Activated naive CD8-positive, alpha-beta T cell treated with anti-CD3 and anti-CD28 coated beads, Interleukin-2, amount 50 U/mL, for 16 hours (primary cell): ENCODE results near the gene FILIP1.

ENCODE experiments used
- DNase-seq: peaks from one replicate; pipeline ENCODE4 v3.0.0-alpha.2; 2020; ENCODE audit warnings: low read depth, low spot score

The FILIP1 gene

DNA sequence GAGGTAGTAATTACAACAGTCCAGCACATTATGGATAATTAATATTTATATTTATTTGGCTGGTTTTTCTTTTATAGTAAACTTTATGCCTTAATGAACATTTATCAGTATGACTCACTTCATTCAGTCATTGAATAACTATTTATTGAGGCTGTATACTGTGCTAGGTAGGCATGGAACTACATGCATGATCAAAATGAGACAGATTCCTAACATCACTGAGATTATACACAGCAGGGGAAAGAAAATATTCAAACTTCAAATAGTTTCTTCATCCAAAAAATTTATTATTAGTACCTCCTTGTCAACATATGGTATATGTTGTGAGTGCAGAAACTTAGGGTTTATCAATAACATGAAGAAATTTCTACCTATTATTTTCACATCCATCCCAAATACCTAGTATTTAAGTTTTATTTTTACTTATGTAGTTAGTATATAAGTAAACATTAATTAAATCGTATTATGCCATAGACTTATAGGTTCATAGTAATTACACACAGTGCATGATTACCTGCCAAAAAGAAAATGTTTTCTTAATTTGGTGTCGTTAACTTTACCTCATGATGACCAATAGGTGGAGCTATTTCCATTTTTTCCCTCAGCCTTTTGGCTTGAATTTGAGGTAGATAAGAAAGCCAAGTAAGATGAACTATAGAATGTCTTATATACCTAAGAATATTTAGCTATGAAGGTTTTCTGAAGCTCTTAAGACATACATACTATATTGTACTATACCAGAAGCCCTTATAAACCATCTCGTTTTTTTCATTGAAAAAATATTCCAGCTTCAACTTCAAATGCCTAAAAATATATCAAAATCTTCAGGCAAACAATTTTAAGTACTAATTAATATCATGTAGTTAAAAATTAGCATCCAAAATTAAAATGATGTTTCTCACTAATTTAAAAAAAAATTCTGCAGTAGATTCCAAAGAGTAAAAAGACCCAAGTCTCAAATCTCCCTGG, 196.5 kb downstream of the FILIP1 start:
- no peak for DNase-seq

DNA sequence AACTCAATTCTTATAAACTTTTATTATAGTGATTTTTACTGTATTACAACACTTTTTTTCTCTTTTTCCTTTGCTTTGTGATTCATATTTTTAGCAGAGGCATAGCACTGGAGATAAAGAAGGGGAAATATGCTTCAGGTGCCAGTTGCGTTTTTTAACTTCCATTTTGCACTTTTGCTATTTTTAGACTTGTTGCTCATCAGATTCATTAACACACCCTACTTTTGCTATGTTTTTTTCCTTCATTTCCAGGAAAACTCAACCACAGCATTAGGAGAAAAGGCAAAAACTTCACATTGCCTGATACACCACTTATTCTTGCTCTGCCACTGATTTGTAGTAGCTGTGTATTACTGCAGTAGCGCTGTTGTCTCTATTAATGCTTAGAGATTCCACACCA, 201.0 kb downstream of the FILIP1 start:
- DNase-seq: no peak

DNA sequence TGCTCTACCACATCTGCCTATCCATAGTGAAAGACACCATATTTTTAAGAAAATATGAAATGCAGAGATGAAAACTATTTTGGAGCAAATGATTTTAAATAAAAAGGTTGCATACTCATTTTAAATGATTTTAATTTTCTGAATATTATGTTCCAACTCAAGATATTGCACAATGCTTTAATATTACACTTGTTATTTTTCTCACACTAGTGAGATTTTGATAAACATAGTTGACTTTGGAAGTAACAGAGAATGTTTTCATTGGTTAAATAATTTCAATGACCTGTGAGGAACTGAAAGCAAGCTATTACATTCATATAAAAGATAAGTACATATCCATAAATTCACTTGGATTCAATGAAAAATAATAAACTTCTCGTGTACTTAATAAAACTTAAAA, 201.9 kb downstream of the FILIP1 start:
- DNase-seq: no peak

DNA sequence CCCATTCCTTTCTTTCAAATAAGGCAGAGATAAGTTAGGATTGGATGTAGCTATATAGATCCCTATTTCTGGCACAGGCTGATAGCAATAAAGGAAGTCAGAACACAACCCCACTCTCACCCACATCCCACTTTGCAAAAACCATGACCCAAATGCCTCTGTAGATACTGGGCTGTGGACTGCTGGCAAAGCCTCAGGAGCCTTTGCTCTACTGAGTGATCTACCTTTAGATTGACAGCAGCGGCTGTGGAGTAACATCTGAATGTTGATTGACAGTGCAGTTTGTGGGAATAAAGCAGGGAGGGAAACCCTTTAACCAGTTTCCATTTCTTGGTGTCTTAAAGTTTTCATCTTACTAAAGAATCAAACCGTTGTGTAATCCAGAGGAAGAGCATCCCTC, 202.3 kb downstream of the FILIP1 start:
- DNase-seq: no peak

DNA sequence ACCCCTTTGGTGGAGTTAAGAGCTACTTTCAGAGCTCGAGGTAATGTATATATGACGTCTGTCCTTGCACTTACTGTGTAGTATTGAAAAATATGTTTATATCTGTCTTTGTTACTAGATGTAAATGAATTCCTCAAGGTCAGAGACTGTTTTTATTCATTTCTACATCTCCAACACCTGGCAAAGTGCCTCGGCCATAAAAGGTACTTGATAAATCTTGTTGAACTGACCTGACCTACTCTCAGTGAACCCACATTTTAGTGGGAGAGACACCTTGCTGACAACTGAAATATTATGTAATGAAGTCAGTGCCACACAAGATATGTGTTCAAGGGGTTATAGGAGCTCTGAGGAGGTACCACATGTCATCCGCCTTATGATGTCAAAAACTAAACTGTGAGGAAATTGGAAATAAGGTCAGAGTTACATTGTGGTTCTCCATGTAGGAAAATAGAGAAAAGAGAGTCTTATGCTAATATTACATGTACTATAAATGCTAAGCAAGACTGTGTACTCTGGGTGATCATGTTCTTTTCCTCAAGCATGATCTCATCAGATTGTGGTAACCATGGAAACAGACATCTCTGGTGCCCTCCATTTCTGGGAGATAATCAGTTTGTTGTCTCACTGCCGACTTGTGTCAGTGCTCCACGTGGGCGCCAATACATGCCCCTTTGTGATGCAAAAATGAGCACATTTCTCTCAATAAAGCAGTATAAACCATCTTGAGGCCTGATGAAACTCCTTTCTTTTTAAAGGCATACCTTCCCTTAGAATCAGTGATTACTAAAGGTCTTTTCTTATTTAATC, 203.3 kb downstream of the FILIP1 start:
- DNase-seq: no peak

DNA sequence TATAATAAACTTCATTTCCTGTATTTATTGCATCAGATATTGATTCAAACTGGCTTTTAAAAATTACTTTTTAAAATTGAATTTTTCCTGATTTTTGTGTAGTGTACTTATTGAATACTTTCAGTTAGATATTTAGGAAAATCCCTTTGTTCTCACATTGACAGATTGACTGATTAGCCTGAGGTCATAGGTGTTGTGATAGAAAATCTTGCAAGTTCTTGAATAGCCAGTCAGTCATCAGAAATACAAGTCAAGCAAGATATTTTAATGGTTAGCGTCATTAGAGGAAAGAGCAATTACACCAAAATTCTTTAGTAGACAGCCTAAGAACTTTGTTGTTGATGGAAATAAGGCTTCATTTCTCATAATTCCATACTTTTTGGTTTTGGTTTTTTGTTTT, 205.6 kb downstream of the FILIP1 start:
- no peak for DNase-seq

DNA sequence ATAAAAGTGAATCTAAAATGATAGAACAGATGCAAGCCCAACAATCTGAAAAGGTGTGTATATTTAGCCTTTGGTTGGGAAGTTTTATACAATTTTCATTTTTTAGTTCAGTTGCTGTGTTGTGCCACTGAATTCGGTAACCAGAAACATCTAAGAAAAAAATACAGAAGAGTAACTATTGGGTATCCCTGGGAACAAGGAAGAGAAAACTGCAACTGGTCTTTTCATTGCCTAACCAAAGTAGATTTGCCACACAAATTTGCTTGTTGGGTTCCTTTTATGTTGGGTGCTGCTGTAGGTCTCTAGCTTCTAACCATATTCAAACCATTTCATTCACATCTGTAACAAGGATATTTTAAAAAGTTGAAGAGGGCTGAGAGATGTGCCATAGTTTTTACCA, 206.2 kb downstream of the FILIP1 start:
- no peak for DNase-seq

DNA sequence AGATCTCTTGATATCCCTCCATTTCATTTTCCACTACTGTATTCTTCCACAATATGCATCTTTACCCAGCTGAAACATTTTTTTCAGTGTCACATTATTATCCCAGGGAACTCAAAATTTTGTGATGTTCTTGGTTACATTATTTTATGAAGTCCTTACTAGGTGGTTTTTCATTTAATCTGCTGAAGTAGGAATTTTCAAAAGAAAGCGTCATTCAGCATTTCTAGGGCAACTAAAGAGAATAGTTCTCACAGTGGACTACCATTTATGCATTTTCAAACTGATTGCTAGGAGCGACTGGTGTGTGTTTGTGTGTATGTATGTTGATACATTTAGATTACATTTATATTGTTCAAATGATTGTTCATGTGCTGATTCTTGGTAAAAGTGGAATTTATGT, 206.6 kb downstream of the FILIP1 start:
- no peak for DNase-seq

DNA sequence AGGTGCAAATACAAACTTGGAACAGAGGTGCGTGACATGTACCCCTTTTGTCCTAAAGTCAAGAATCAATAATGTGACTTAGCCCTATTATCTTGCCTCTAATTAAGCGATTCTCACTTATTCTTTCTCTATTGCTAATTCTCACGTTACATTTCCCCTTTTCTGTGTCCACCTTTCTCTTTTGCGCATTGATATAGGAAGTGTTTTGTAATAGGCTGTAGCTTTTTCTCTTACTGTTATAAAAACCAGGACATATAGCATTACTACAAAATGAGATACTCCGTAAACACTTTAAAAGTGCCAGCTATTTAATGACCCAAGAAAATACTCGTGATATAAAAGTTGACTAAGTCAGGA, 208.3 kb downstream of the FILIP1 start:
- no peak for DNase-seq

DNA sequence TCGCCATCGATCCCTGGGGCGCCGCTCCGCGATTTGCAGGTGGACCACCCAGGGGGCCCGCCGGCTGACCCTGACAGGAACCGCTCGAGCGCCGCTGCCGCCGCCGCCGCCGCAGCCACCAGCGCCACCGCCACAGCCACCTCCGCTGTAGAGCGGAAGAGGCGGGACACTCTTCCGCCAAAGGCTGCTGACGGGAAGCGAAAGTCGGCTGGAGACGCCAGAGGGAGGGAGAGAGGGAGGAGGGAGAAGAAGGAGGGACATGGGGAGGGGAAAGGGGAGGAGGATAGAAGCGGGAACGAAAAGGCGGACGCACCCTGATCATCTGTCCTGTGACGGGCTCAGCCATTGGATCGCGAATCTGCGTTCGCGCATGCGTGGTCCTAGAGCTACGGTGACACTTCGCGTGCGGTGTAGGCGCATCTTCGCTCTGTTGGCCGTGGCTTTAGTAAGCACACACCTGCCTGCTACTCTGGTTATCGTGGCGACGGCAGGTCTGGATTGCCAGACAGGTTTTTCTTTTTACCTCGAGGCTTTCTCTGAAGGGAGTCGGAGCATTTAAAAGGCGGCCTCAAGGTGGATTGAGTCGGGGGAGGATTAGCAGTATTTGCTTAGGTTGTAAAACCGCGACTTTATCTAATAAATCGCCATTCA, 208.8 kb downstream of the FILIP1 start, which contains the start of gene TMEM30A:
Gene TMEM30A (minus strand): TSS at position 161 of the 651 bp plus-strand sequence. CDS start 154 bp downstream, at position 7.
- peak; percentile 89 for DNase-seq

DNA sequence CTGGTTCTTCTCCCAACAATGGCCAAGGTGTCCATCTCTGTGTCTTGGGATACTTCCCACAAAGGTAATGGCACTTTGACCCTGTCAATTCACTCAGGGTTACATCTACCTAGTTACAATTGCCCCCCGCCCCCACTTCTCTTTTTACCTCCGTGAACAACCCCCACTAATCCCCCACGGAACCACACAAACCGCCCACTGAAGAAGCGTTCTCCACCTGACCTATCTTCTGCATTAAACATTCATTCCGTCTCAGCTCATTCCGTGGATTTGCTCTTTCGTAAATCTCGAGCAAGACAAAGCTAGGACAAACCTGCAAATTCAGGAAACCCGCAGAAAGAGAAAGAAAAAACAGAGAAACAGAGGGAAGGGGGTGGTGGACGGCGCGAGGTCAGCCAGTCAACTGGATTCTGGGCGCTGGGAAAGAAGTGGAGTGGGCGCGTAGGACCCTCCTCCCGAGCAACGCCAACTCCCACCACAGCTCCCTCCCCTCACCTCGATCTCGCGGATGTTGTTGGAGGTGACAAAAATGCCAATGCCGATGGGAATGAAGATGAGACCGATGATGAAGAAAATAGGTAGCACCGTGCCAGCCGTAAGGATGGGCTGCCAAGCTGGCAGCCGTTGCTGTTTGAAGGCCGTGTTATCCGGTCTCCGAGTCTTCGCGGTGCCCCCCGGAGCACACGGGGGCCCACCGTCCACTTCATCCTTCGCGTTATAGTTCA, 209.5 kb downstream of the FILIP1 start:
- no peak for DNase-seq

DNA sequence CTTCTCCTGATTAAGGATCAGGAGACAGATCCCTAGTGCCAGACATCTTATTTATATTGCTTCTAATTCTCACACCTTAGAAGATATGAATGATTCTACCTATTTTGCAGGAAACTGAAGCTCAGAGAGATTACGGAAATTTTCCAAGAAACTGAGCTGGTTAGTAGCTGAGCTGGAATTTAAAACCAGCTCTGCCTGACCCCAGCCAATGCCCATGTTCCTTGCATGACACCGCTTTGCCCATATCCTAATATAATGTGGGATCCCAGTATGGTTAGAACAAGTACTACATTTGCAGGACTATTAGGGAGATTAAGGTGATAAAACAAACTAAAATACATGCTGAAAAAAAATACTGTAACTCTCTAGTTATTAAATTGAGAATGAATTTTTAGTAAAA, 210.9 kb downstream of the FILIP1 start:
- DNase-seq: no peak

DNA sequence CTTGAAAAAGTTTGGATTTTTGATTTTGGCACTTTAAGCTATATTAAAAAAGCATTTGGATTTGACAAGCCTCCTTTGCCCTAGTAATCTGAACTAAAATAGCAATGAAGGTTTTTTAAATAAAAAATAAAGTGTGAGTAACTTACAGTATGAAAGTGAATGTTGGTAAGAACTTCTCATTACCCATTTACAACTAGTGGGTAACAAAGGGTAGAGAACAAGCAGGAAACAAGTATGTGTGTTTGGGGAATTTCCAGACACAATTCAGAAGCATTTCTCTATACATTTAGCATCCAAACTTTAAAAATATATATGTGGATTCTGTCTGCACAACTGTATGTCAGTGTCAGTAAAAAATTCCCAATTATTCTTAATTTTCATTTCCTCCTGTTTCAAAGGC, 211.9 kb downstream of the FILIP1 start:
- DNase-seq: no peak

DNA sequence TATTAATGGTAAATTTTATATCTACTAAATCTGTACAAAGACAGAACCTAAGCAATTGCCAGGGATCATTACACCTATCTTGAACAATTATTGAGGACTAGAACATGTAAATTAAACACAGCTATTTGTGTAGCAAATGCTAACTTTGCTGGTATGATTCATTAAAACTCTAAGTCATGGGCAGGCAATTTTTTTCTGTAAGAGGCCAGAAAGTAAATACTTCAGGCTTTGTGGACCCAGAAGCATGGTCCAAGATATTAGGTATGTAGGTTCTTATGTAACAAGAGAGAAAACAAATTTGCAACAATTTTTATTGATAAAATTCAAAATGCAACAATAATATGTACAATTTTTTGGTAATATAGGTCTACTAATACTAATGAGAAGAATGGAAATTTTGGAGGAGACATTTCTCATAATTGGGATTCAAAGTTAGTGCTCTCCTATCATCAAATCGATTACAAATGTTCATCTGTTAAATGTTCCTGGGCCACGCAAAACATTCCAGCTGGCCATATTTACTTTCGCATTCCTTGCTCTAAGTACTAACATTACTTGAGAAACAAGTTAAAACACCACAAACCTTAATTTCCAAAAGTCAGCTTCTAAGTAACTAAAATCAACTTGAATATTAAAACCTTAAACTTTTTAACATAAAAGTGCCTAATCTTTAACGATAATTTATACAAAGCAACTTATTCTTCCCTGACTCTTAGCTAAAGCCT, 213.3 kb downstream of the FILIP1 start:
- no peak for DNase-seq

DNA sequence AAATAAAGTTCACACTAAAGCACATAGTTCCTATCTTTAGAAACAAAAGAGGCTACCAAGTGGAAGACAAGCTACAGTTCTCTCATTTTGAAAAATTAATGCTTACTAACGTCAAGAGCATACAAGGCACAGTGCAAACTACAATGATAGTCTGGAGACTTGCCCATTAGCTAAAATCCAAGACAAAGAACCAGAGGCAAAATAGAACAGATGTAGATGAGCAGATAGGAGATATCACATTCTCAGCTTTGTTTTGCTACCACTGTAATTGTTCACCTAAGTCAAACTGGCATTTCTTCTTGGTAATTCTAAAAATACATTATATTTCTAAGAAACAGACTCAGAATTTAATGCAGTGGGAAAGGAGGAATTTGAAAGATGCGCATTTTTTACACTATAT, 214.2 kb downstream of the FILIP1 start:
- no peak for DNase-seq

DNA sequence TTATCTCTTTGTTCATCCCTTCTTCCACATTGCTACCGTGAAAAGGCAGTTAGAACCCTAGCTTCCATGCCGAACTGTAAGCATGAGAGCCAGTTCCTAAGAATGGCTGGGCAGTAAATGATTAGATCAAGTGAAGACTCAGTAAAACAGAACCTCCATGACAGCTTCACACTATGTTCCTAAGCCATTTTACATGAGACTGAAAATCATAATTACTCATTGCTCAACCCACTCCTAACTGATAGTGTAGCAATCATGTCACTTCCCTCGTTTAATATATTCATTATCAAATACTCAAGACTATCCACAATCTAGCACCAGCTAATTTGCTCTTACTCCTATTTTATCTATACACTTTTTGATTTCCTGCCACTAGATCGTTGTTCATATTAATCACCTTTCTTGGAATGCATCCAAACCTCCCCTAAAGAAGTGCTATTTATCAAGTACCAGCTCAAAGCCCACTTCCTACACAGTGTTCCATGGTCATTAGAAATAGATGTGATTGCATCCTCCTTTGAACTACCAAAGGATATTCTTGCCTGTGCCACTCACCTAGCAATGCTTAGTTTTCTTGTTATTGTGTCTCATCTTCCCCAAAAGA, 215.0 kb downstream of the FILIP1 start:
- DNase-seq: no peak

DNA sequence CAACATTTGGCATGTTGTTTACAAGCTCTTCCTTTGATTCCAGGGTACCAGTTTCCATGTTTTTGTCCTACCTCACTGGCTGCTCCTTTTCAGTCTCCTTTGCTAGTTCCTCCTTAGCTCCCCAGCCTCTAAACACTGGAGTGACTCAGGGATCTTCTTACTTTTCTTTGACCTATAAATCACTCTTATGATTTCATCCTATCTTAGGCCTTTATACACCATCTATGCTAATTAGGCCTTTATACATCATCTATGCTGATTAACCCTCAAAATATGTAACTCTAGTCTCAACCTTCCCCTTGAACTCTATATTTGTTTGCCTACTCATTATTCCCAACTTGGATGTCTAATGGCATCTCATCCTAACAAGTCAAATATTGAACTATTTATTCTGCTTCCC, 218.5 kb downstream of the FILIP1 start:
- no peak for DNase-seq

DNA sequence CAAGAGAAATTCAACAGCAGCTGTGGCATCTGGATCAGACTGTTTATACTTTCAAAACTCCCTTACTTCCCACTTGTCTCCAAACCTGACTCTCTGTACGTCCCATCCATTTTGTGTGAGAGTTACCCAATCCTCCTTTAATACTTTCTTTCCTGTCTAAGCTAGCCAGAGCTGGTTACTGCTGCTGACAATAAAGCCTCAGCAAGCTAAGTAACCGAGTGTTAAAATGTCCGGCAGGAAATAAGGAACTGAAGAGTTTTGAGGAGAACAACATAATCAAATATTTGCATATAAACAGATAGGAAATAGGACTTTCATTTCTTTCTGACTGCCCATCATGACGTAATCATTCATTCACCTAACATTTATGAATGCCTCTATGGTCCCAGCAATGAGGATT, 220.6 kb downstream of the FILIP1 start:
- DNase-seq: no peak

DNA sequence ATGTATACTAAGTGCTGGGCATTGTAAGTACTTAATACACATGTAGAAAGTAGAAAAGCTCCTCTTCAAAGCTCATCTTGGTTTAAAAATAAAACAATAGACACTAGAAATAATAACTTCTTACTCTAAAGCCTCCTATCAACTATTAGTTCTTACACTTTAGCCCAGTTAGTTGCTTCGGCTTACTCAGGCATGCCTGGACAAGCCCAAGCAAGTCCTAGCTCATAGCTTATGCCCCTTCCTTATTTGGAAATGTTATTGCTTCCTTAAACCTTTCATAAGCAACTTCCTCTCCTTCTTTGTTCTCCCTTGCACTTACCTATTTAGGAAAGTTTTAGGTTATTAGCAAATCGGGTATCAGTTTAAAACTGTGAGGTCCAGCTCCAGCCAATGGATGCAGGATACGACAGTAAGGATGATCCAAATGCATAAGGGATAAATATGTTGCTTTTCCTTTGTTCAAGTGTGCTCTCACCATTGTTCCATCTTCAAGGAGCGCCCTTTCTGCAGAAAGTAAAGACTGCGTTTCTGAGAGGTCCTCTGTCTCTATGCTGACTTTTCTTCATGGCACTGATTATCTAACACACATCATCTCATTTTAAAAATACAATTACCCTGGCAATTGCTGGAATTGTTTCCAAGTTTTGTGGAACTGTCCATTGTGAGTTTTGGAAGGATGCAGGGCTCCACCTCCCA, 221.3 kb downstream of the FILIP1 start:
- DNase-seq: no peak

DNA sequence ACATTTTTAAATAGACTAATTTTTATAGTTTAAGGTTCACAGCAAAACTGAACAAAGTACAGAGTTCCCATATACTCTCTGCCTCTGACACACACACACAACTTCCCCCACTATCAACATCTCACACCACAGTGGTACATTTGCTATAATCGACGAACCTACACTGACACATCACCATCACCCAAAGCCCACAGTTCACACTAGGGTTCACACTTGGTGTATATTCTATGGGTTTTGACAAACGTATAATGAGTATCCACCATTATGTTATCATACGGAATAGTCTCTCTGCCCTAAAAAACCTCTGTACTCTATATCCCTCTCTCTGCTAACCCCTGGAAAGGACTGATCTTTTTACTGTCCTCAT, 224.6 kb downstream of the FILIP1 start:
- no peak for DNase-seq
